Measurements from ENCODE around the gene GM2A.

- no peak for TF ChIP-seq CTCF (conservative IDR thresholded peaks at IDR 0.05; ENCODE audit: low read length)
- TF ChIP-seq EZH2phosphoT487 (IDR thresholded peaks at IDR 0.05; ENCODE audit: borderline replicate concordance), result no peak
These were observed 43.5 kb downstream of the GM2A start for GRCh38 chr5:151296478-151296830.
